PC-9 (cell line): ENCODE results near the gene TNFSF11. TPM values are rescaled to one million over a fixed set of nuclear protein-coding genes. Genes with fewer than 3 reads are reported as not detected.

ENCODE experiments used
- BruUV-seq: library from RNA; stranded (reverse); fragments of 400-500 nt; replicated peaks from 2 replicates; lab custom pipeline; 2021; lab: Mats Ljungman, UMichigan
- CTCF ChIA-PET: fragments of 300-600 bp; sonication (Branson Sonifier 250); formaldehyde crosslinking; loops from one replicate; lab custom pipeline; 2022; ENCODE audit warnings: antibody characterized with exemption; lab: Charles Lee
- POLR2A ChIA-PET: fragments of 300-600 bp; sonication (Branson Sonifier 250); formaldehyde crosslinking; loops from one replicate; lab custom pipeline; 2022; ENCODE audit warnings: antibody characterized with exemption; ENCODE audit not compliant: unreplicated experiment; lab: Charles Lee
- DNase-seq, 2 experiments: peaks; one replicate each; pipeline versions ENCODE4 v3.0.0 to v3.0.0-alpha.2; 2015 to 2022; ENCODE audit warnings: mixed read lengths in 1 of 2
- H2AFZ ChIP-seq: fragments of 200-600 bp; sonication (generic); 2 replicates; pipeline ENCODE4 v1.8.1; 2017; ENCODE audit warnings: antibody characterized with exemption
- H3F3A ChIP-seq: fragments of 200-600 bp; sonication (generic); 2 replicates; pipeline ENCODE4 v1.8.1; 2017; ENCODE audit warnings: antibody characterized with exemption, mild to moderate bottlenecking, low read depth; ENCODE audit not compliant: insufficient read depth
- H3K27ac ChIP-seq: fragments of 200-600 bp; sonication (generic); 2 replicates; pipeline ENCODE4 v1.6.1; 2016; ENCODE audit warnings: mixed run types
- H3K27me3 ChIP-seq: fragments of 200-600 bp; sonication (generic); 2 replicates; pipeline ENCODE4 v1.6.1; 2016; ENCODE audit warnings: low read depth, mixed run types; ENCODE audit not compliant: insufficient read depth
- H3K36me3 ChIP-seq: fragments of 200-600 bp; sonication (generic); 2 replicates; pipeline ENCODE4 v1.6.1; 2016; ENCODE audit warnings: low read depth, mixed run types
- H3K4me1 ChIP-seq: fragments of 200-600 bp; sonication (generic); replicated peaks from 2 replicates; pipeline ENCODE4 v1.6.1; 2016; ENCODE audit warnings: mixed run types; ENCODE audit not compliant: insufficient read depth
- H3K4me2 ChIP-seq: fragments of 200-600 bp; sonication (generic); 2 replicates; pipeline ENCODE4 v1.6.1; 2017; ENCODE audit warnings: mixed run types
- H3K4me3 ChIP-seq: fragments of 200-600 bp; sonication (generic); 2 replicates; pipeline ENCODE4 v1.6.1; 2016; ENCODE audit warnings: mixed run types
- H3K79me2 ChIP-seq: fragments of 200-600 bp; sonication (generic); 2 replicates; pipeline ENCODE4 v1.6.1; 2017; ENCODE audit warnings: low read depth, mixed run types
- H3K9me2 ChIP-seq: fragments of 200-600 bp; sonication (generic); 2 replicates; pipeline ENCODE4 v1.8.1; 2017; ENCODE audit warnings: mild to moderate bottlenecking; ENCODE audit not compliant: insufficient read depth
- H3K9me3 ChIP-seq: fragments of 200-600 bp; sonication (generic); 2 replicates; pipeline ENCODE4 v1.8.1; 2016; ENCODE audit warnings: low read depth; ENCODE audit not compliant: insufficient read depth
- H4K20me1 ChIP-seq: fragments of 200-600 bp; sonication (generic); 2 replicates; pipeline ENCODE4 v1.8.1; 2017; ENCODE audit not compliant: insufficient read depth
- EZH2 ChIP-seq: fragments of 200-600 bp; sonication (generic); IDR thresholded peaks from 2 replicates; pipeline ENCODE4 v1.8.0; 2017; ENCODE audit warnings: antibody characterized with exemption, low read depth
- intact Hi-C: fragments of 100-400 bp; cut with micrococcal nuclease; formaldehyde crosslinking; loops from one replicate; pipeline ENCODE4 v1.10.0; 2022; ENCODE audit not compliant: unreplicated experiment
- total RNA-seq: library from RNA; stranded (reverse); gene quantifications from 2 replicates; pipeline ENCODE4 v1.2.3, GENCODE V29; 2021
- TF ChIP-seq, protein P1 (sequence below): fragments of 200-600 bp; sonication (generic); conservative IDR thresholded peaks from 2 replicates; pipeline ENCODE4 v1.6.1; 2017; ENCODE audit warnings: mixed run types, antibody characterized with exemption, mild to moderate bottlenecking, moderate library complexity

TNFSF11 gene
- total RNA-seq, 1 experiment from 2014 or later, result not detected

DNA sequence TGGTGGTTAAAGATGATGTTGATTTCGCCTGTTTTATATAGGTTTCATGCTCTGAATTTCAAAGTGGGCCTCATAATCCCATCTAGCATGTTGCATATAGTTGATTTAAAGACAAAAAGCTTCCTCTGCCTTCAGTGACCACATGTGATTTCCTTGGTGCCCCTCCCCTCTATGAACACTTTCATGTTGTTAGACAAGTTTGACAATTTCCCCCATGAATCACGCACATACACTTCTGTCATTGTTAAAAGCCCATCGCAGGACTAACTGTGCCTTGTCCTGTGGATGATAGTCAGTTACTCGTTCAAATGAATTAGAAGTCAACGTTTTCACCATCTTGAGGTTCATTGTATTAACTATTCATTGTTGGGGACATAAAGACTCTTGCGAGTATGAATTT lies 6.7 kb downstream of the TNFSF11 start:
- no peak overlapping the region for H3K4me3 ChIP-seq
- BruUV-seq, result no TSS peak
- ChIA-PET POLR2A (interaction anchor here (0.6 kb wide), 1 partner anchor 74 kb away, joined by 5 read pairs; no protein-coding TSS in a partner anchor), CTCF (no interaction called here)
- no peaks in the 10 kb centered on the region for H3K79me2 ChIP-seq
- H2AFZ ChIP-seq, result no peak overlapping the region
- no peaks in the 10 kb centered on the region for H3K9me2 ChIP-seq
- H3F3A ChIP-seq, result no peaks in the 10 kb centered on the region
- no peaks in the 10 kb centered on the region for H4K20me1 ChIP-seq
- DNase-seq, result no peak
- H3K9me3 ChIP-seq, result no peaks in the 10 kb centered on the region
- H3K36me3 ChIP-seq, result no peaks in the 10 kb centered on the region
- H3K4me2 ChIP-seq, result no peak overlapping the region
- H3K4me1 ChIP-seq, result no peaks in the 10 kb centered on the region
- H3K27me3 ChIP-seq, result peaks cover 3% of the 10 kb centered on the region; the same call in 1 of the 2 replicates
- no peak overlapping the region for H3K27ac ChIP-seq
- no peak for TF ChIP-seq EZH2
- TF ChIP-seq, protein P1, sequence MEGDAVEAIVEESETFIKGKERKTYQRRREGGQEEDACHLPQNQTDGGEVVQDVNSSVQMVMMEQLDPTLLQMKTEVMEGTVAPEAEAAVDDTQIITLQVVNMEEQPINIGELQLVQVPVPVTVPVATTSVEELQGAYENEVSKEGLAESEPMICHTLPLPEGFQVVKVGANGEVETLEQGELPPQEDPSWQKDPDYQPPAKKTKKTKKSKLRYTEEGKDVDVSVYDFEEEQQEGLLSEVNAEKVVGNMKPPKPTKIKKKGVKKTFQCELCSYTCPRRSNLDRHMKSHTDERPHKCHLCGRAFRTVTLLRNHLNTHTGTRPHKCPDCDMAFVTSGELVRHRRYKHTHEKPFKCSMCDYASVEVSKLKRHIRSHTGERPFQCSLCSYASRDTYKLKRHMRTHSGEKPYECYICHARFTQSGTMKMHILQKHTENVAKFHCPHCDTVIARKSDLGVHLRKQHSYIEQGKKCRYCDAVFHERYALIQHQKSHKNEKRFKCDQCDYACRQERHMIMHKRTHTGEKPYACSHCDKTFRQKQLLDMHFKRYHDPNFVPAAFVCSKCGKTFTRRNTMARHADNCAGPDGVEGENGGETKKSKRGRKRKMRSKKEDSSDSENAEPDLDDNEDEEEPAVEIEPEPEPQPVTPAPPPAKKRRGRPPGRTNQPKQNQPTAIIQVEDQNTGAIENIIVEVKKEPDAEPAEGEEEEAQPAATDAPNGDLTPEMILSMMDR, result no peak
- intact Hi-C loops, result no loop called here

DNA sequence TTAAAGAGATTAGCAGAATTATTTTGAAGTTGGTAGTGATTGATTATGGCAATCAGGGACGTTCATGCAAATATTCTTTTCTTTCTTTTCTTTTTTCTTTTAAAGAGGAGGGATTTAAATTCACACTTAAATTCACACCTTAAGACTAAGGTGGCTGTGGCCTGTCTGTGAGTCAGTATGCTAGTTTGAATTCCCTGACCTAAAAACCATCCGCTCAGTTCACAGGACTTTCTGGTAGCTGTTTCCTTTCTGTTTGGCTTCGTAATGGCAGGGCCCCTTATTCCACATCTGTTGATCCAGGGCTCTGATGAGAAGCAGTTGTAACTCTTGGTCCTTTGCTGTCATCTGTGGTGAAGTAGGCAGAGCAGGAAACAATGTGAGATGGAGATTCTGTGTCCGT lies 7.5 kb downstream of the TNFSF11 start:
- CTCF ChIA-PET, result no interaction called here
- H3K9me2 ChIP-seq, result no peaks in the 10 kb centered on the region
- no peak overlapping the region for H3K4me2 ChIP-seq
- TF ChIP-seq, protein P1, result no peak
- TF ChIP-seq EZH2, result no peak
- BruUV-seq, result no TSS peak
- intact Hi-C loops, result no loop called here
- H3K79me2 ChIP-seq, result no peaks in the 10 kb centered on the region
- no peaks in the 10 kb centered on the region for H3K36me3 ChIP-seq
- H3K9me3 ChIP-seq, result no peaks in the 10 kb centered on the region
- no peaks in the 10 kb centered on the region for H3F3A ChIP-seq
- no peaks in the 10 kb centered on the region for H3K4me1 ChIP-seq
- POLR2A ChIA-PET, result no interaction called here
- no peak overlapping the region for H3K27ac ChIP-seq
- DNase-seq, result no peak
- H3K4me3 ChIP-seq, result no peak overlapping the region
- no peak overlapping the region for H2AFZ ChIP-seq
- no peaks in the 10 kb centered on the region for H3K27me3 ChIP-seq
- no peaks in the 10 kb centered on the region for H4K20me1 ChIP-seq

DNA sequence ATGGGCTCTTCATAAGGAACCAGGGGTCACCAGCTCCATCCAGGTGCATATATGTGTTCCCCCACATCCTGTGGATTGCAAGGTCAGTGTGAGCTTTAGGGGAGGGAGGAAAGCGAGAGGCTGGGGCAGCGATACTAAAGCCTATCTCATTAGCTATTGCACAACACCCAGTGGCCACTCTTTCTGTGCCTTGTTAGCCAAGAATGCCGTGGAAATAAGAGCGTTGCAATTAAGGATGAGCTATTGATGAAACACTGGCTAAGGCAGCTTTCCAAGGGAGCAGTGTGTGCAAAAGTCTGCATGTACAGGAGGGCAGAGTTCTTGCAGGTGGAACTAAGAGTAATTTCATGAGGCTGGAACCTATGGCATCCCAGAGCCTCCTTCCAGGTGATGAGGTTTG lies 17.6 kb downstream of the TNFSF11 start:
- POLR2A ChIA-PET, result no interaction called here
- Histone ChIP-seq H2AFZ (no peak overlapping the region), H3K4me2 (no peak overlapping the region), H3K36me3 (no peaks in the 10 kb centered on the region), H3K27ac (no peak overlapping the region), H3K4me1 (peaks cover 10% of the 10 kb centered on the region), H3F3A (peaks cover 6% of the 10 kb centered on the region; the same call in 1 of the 2 replicates), H3K9me3 (no peaks in the 10 kb centered on the region), H4K20me1 (no peaks in the 10 kb centered on the region), H3K4me3 (no peak overlapping the region), H3K27me3 (no peaks in the 10 kb centered on the region), H3K9me2 (no peaks in the 10 kb centered on the region), H3K79me2 (no peaks in the 10 kb centered on the region)
- CTCF ChIA-PET, result no interaction called here
- BruUV-seq, result no TSS peak
- TF ChIP-seq EZH2, result no peak
- intact Hi-C loops, result loop anchor here (10.0 kb wide), 2 partner anchors 257 to 1213 kb away; no protein-coding TSS in a partner anchor
- DNase-seq, result no peak
